GM18498 (cell line): ENCODE results near the gene RGPD3.
"Not testable (repeated sequence)": the region's sequence is repeated elsewhere in the genome, so short reads cannot be mapped to it uniquely, and the experiment has no call there.

Experiments
- ATAC-seq: cut with Tn5 transposase; IDR thresholded peaks from one replicate; pipeline ENCODE4 v1.9.1; 2021; ENCODE audit warnings: mild to moderate bottlenecking, moderate library complexity; ENCODE audit not compliant: unreplicated experiment

Gene RGPD3

GRCh38 chr2:106468107-106468506 lies at the start of gene RGPD3:
Gene RGPD3 (minus strand): TSS chr2:106468413. CDS start chr2:106468288, 125 bp downstream.
- not testable (repeated sequence) for ATAC-seq

- no peak for ATAC-seq
These were observed 49.1 kb upstream of the RGPD3 start for GRCh38 chr2:106517329-106517728.

- no peak for ATAC-seq
These were observed 48.7 kb upstream of the RGPD3 start for GRCh38 chr2:106516864-106517263.

GRCh38 chr2:106516436-106516835 lies 48.2 kb upstream of the RGPD3 start:
- no peak for ATAC-seq

GRCh38 chr2:106514827-106515226 lies 46.6 kb upstream of the RGPD3 start:
- not testable (repeated sequence) for ATAC-seq

- not testable (repeated sequence) for ATAC-seq
These were observed 45.2 kb upstream of the RGPD3 start for GRCh38 chr2:106513391-106513790.

GRCh38 chr2:106511934-106512333 lies 43.7 kb upstream of the RGPD3 start:
- ATAC-seq, result not testable (repeated sequence)

- not testable (repeated sequence) for ATAC-seq
These were observed 43.3 kb upstream of the RGPD3 start for GRCh38 chr2:106511476-106511901.

GRCh38 chr2:106510791-106511190 lies 42.6 kb upstream of the RGPD3 start:
- ATAC-seq, result not testable (repeated sequence)

- not testable (repeated sequence) for ATAC-seq
These were observed 41.2 kb upstream of the RGPD3 start for GRCh38 chr2:106509374-106509770.

GRCh38 chr2:106508660-106509373 lies 40.6 kb upstream of the RGPD3 start:
- not testable (repeated sequence) for ATAC-seq

- ATAC-seq, result not testable (repeated sequence)
These were observed 37.9 kb upstream of the RGPD3 start for GRCh38 chr2:106506002-106506687.

GRCh38 chr2:106504787-106505186 lies 36.6 kb upstream of the RGPD3 start:
- ATAC-seq, result not testable (repeated sequence)

GRCh38 chr2:106504192-106504591 lies 36.0 kb upstream of the RGPD3 start:
- ATAC-seq, result not testable (repeated sequence)

GRCh38 chr2:106502351-106502750 lies 34.1 kb upstream of the RGPD3 start:
- ATAC-seq, result not testable (repeated sequence)

- not testable (repeated sequence) for ATAC-seq
These were observed 32.1 kb upstream of the RGPD3 start for GRCh38 chr2:106500350-106500749.

- ATAC-seq, result not testable (repeated sequence)
These were observed 30.3 kb upstream of the RGPD3 start for GRCh38 chr2:106498549-106498948.

- not testable (repeated sequence) for ATAC-seq
These were observed 24.7 kb upstream of the RGPD3 start for GRCh38 chr2:106492913-106493312.

- not testable (repeated sequence) for ATAC-seq
These were observed 24.2 kb upstream of the RGPD3 start for GRCh38 chr2:106492399-106492798.

- ATAC-seq, result not testable (repeated sequence)
These were observed 21.5 kb upstream of the RGPD3 start for GRCh38 chr2:106489701-106490100.

- not testable (repeated sequence) for ATAC-seq
These were observed 19.4 kb upstream of the RGPD3 start for GRCh38 chr2:106487386-106488191.
